GM18870 (cell line): Measurements from ENCODE around the gene CNOT11.
"Not testable (repeated sequence)": the region's sequence is repeated elsewhere in the genome, so short reads cannot be mapped to it uniquely, and the experiment has no call there.

Source experiments
- ATAC-seq: cut with Tn5 transposase; IDR thresholded peaks from one replicate; pipeline ENCODE4 v1.9.1; 2021; ENCODE audit warnings: moderate library complexity; ENCODE audit not compliant: unreplicated experiment

The CNOT11 gene

GRCh38 chr2:101252408-101253012 is at the start of gene CNOT11:
TSS of gene CNOT11 (plus strand) at chr2:101252886. CDS start at chr2:101252965, 79 bp downstream.
- peak; percentile 77 for ATAC-seq

DNA sequence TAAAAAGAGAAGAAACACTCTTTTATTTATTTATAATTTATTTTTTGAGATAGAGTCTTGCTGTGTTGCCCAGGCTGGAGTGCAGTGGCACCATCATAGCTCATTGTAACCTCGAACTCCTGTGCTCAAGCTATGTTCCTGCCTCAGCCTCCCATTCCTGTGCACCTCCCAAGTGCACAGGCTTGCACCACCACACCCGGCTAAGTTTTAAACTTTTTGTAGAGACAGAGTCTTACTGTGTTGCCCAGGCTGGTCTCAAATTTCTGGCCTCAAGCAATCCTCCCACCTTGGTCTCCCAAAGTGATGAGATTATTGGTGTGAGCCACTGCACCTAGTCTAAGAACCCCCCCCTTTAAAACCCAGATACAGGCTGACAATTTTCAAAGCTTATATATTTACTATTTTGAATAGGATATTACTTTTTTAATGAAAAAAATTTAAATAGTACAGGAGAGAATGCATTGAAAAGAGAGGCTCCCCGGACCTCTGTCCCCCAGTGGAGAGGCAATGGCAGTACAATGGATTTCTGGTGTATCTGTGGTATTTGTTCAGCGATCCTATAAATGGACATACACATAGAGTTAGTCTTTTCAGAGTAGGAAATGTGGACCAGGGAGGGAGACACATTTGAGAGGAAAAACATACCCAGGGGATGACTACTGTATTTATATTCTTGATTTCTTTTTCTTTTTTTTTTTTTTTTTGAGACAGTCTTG is 48.1 kb upstream of the CNOT11 start:
- no peak for ATAC-seq

DNA sequence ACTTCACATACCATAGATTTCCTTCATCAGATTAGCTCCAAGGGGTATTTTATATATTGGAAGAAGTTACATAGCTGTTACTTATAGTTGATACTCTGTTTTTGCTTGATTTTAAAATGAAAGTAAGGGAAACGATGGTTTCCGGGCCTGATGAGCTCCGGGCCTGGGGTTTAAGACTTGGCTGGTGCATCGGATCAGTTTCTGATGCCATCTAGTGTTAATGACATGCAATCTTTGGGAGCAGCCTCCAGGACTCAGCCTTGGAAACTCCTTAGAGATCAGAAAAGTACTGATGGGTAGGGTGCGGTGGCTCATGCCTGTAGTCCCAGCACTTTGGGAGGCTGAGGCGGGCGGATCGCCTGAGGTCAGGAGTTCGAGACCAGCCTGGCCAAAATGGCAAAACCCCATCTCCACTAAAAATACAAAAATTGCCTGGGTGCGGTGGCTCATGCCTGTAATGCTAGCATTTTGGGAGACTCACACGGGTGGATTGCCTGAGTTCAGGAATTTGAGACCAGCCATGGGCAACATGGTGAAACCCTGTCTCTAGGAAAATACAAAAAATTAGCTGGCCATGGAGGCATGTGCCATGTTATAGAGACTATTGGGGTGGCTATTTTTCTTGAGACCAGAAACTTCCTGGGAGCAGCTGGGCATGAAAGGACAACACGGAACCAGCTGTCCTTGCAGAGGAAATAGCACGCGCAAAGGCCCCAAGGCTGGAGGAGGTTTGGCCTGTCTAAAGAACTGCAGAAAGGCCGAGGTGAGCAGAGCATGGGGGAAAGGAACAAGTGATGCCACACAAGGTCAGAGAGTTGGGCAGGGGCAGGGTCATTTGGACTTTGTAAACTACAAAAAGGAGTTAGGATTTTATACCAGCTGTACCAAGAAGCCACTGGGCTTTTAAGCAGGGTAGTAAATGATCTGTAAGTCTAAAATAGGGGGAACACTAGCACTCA is 46.9 kb upstream of the CNOT11 start:
- ATAC-seq: no peak

DNA sequence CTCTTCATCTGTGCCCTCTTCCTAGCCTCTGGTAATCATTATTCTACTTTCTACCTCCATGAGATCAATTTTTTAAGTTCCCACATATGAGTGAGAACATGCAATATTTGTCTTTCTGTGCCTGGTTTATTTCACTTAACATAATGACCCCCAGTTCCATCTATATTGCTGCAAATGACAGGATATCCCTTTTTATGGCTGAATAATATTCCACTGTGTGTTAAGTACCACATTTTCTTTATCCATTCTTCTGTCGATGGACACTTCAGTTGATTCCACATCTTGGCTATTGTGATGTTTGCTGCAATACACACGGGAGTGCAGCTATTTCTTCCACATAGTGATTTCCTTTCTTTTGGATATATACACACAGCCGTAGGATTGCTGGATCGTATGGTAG is 43.9 kb upstream of the CNOT11 start:
- ATAC-seq: no peak

GRCh38 chr2:101219246-101219645 is 33.4 kb upstream of the CNOT11 start:
- ATAC-seq: no peak

- not testable (repeated sequence) for ATAC-seq
These were observed 32.6 kb upstream of the CNOT11 start for GRCh38 chr2:101220091-101220490.

- ATAC-seq: peak; percentile 99
These were observed 28.9 kb upstream of the CNOT11 start for GRCh38 chr2:101223814-101224231.

GRCh38 chr2:101230541-101231001 is 22.1 kb upstream of the CNOT11 start:
- no peak for ATAC-seq

GRCh38 chr2:101231240-101231639 is 21.4 kb upstream of the CNOT11 start:
- ATAC-seq: no peak

DNA sequence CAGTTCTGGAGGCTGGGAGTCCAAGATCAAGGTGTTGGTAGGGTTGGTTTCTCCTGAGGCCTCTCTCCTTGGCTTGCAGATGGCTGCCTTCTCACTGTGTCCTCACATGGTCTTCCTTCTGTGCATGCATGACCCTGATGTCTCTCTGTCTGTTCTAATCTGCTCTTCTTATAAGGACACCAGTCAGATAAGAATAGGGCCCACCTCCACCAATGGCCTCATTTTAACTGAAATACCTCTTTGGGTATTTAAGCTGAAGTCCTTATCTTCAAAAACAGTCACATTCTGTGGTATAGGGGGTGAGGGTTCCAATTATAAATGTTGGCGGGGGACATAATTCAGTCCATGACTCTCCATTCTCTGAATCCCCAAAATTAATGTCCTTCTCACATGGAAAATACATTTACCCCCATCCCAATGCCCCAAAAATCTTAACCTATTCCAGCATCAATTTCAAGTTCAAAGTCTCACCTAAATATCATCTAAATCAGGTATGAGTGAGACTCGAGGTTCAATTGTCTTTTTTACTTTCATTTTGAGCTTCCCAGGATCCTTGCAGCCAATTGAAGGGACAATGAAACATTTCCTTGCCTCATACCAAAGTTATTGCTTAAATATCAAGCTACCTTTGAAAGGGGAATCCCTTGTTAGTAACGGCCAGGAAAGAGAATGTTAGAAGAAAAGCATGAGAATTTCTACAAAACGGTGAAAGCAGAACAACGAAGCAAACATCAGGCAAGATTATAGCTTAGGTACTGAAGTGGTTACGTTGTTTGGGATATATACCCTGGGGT is 20.6 kb upstream of the CNOT11 start:
- no peak for ATAC-seq

- no peak for ATAC-seq
These were observed 19.9 kb upstream of the CNOT11 start for GRCh38 chr2:101232770-101233169.

DNA sequence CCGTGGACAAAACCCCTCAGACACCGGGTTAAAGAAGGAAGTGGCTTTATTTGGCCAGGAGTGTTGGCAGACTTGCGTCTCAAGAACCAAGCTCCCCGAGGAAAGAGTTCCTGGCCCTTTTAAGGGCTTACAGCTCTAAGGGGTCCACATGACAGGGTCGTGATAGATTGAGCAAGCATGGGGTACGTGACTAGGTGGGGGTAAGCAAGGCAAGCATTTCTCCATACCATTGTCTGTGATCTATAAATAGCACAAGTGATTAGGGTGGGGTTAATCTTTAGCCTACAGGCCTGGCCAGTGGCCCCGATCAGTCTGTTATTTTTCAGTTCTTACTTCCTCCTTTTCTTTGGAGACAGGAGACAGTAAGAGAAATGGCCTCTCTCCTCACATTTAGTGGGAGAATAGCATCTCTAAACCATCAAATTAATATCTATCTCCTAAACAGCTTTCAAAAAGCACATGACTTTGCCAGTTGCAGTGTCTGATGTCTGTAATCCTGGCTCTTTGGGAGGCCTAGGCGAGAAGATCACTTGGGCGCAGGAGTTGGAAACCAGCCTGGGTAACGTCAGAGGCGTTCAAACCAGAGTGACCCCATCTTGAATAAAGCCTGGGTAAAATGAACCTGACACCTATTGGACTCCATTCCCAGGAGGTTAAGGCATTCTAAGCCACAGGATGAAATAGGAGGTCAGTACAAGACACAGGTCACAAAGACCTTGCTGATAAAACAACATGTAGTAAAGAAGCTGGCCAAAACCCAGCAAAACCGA is 18.3 kb upstream of the CNOT11 start:
- ATAC-seq: no peak

DNA sequence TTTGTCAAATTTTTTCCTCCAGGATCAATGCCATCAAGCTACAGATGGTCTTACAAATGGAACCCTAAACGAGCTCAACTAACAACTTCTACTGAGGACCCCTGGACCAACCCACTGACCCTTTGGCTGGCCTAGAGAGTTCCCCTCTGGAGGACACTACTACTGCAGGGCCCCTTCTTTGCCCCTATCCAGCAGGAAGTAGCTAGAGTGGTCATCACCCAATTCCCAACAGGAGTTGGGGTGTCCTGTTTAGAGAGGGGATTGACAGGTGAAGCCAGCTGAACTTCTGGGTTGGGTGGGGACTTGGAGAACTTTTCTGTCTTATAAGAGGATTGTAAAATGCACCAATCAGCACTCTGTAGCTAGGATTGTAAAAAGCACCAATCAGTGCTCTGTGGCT is 16.7 kb upstream of the CNOT11 start:
- not testable (repeated sequence) for ATAC-seq

DNA sequence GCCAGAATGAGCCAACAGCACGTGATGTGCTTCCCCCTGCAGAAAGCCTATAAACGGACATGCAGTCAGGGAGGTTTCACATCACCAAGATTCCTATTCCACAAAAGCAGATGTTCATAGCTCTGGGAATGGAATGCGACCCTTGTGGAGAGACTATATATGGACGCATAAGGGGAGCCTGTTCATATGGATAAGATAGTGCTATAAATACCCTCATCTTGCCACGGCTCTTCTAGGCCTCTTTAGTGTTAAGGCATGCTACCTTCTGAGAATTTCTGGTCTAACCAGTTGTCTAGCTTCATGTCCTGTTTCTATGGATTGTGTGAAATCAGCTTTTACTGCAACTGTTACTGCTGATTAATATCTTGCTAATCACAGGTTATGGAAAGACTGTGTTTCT is 14.7 kb upstream of the CNOT11 start:
- not testable (repeated sequence) for ATAC-seq

DNA sequence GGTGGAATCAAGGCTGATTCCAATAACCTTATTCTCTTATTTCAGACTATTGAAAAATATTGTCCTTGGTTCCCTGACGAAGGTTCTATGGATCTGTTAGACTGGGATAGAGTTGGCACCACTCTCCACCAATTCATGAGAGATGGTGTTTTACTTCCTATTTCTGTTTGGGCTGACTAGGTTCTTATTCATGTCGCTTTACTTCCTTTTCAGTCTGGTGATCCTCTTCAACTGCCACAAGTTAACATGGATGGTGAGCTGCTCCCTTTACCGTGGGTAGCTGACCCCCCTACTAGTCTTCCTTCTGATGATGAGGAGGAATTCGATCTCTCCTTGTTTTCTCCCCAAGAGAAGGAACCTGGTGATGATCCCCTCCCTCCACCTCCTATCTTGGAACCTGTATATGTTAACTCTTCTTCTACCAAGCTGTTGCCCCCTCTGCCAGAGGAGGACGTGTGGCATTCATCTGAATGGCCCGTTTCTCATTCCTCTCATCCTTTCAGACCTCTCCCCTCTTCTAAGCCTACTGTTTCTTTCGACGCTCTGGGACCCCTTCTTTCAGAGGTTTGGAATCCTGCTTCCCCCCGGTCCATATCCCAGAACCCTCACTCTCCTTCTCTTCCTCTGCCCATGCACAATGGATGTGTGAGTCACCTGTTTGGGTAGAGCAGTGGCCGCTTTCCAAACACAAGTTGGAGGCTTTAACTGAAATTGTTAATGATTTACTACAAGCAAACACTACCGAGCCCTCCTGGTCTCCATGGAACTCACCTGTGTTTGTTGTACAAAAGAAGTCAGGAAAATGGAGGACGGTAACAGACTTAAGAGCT is 13.5 kb upstream of the CNOT11 start:
- no peak for ATAC-seq

GRCh38 chr2:101239760-101240118 is 12.9 kb upstream of the CNOT11 start:
- not testable (repeated sequence) for ATAC-seq

GRCh38 chr2:101240694-101241093 is 12.0 kb upstream of the CNOT11 start:
- not testable (repeated sequence) for ATAC-seq

GRCh38 chr2:101241158-101241557 is 11.5 kb upstream of the CNOT11 start:
- no peak for ATAC-seq

DNA sequence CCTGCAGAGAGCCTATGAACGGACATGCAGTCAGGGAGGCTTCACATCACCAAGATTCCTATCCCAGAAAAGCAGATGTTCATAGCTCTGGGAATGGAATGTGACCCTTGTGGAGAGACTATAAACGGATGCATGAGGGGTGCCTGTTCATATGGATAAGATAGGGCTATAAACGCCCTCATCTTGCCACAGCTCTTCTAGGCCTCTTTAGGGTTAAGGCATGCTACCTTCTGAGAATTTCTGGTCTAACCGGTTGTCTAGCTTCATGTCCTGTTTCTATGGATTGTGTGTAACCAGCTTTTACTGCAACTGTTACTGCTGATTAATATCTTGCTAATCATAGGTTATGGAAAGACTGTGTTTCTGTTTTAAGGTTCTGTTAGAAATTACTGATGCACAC is 8.3 kb upstream of the CNOT11 start:
- not testable (repeated sequence) for ATAC-seq
